Trophoblast cell (in vitro differentiated cells and primary cell): ENCODE results near the gene CIB2.
A peak's percentile ranks its signal among the peaks of the same experiment; 100 is the strongest.

Experiments
- DNase-seq, 2 donors: peaks; one replicate each; pipeline ENCODE4 v3.0.0-alpha.2; 2016
- H2AFZ ChIP-seq: 2 replicates; pipeline ENCODE4 v1.6.1; 2013; ENCODE audit warnings: low read length, moderate library complexity, mild to moderate bottlenecking; ENCODE audit not compliant: insufficient read depth, poor library complexity
- H2AK5ac ChIP-seq: 2 replicates; pipeline ENCODE4 v1.6.1; 2013; ENCODE audit warnings: mild to moderate bottlenecking, low read length
- H2BK120ac ChIP-seq: 2 replicates; pipeline ENCODE4 v1.6.1; 2013; ENCODE audit warnings: low read length, mild to moderate bottlenecking, moderate library complexity; ENCODE audit not compliant: insufficient read depth, poor library complexity
- H2BK12ac ChIP-seq: 2 replicates; pipeline ENCODE4 v1.6.1; 2013; ENCODE audit warnings: mild to moderate bottlenecking, low read length, moderate library complexity
- H2BK5ac ChIP-seq: 2 replicates; pipeline ENCODE4 v1.6.1; 2013; ENCODE audit warnings: low read length, low read depth, moderate library complexity, mild to moderate bottlenecking; ENCODE audit not compliant: poor library complexity
- H3K14ac ChIP-seq: 2 replicates; pipeline ENCODE4 v1.6.1; 2013; ENCODE audit warnings: mild to moderate bottlenecking, low read length
- H3K18ac ChIP-seq: 2 replicates; pipeline ENCODE4 v1.6.1; 2013; ENCODE audit warnings: mild to moderate bottlenecking, low read length
- H3K23ac ChIP-seq: 2 replicates; pipeline ENCODE4 v1.6.1; 2013; ENCODE audit warnings: low read length
- H3K27ac ChIP-seq: 2 replicates; pipeline ENCODE4 v1.5.1; 2013; ENCODE audit warnings: low read depth, mild to moderate bottlenecking, inconsistent platforms, low read length, moderate library complexity
- H3K27me3 ChIP-seq: 2 replicates; pipeline ENCODE4 v1.6.1; 2013; ENCODE audit warnings: inconsistent platforms, mild to moderate bottlenecking, low read length, moderate library complexity; ENCODE audit not compliant: insufficient read depth
- H3K36me3 ChIP-seq, 2 experiments: 1 replicate in 1 of 2; 2 replicates in 1 of 2; pipeline ENCODE4 v1.6.1; 2013; ENCODE audit warnings: low read length in 2 of 2, mild to moderate bottlenecking in 2 of 2, moderate library complexity in 1 of 2; ENCODE audit not compliant: insufficient read depth in 2 of 2, control insufficient read depth in 1 of 2
- H3K4ac ChIP-seq: 2 replicates; pipeline ENCODE4 v1.6.1; 2013; ENCODE audit warnings: low read depth, mild to moderate bottlenecking, low read length, moderate library complexity
- H3K4me1 ChIP-seq, 2 experiments: 1 replicate in 1 of 2; 2 replicates in 1 of 2; pipeline ENCODE4 v1.6.1; 2013; ENCODE audit warnings: low read length in 2 of 2, mild to moderate bottlenecking in 2 of 2, moderate library complexity in 1 of 2; ENCODE audit not compliant: insufficient read depth in 2 of 2, control insufficient read depth in 1 of 2
- H3K4me2 ChIP-seq: 2 replicates; pipeline ENCODE4 v1.6.1; 2013; ENCODE audit warnings: inconsistent platforms, mild to moderate bottlenecking, low read length, moderate library complexity
- H3K4me3 ChIP-seq: 2 replicates; pipeline ENCODE4 v1.5.1; 2013; ENCODE audit warnings: mild to moderate bottlenecking, low read depth, low read length, inconsistent platforms
- H3K79me1 ChIP-seq: one replicate; pipeline ENCODE4 v1.6.1; 2013; ENCODE audit warnings: low read length
- H3K79me2 ChIP-seq: 2 replicates; pipeline ENCODE4 v1.6.1; 2013; ENCODE audit warnings: low read length, mild to moderate bottlenecking; ENCODE audit not compliant: control insufficient read depth, insufficient read depth, poor library complexity
- H3K9ac ChIP-seq: 2 replicates; pipeline ENCODE4 v1.6.1; 2013; ENCODE audit warnings: mild to moderate bottlenecking, low read length
- H3K9me3 ChIP-seq: 2 replicates; pipeline ENCODE4 v1.6.1; 2013; ENCODE audit warnings: low read depth, mild to moderate bottlenecking, control low read depth, inconsistent platforms, low read length; ENCODE audit not compliant: insufficient read depth
- H4K12ac ChIP-seq: 2 replicates; pipeline ENCODE4 v1.6.1; 2013; ENCODE audit warnings: low read depth, mild to moderate bottlenecking, low read length, moderate library complexity
- H4K8ac ChIP-seq: 2 replicates; pipeline ENCODE4 v1.6.1; 2013; ENCODE audit warnings: low read depth, mild to moderate bottlenecking, low read length, moderate library complexity
- H4K91ac ChIP-seq: one replicate; pipeline ENCODE4 v1.6.1; 2013; ENCODE audit warnings: low read depth, mild to moderate bottlenecking, low read length, moderate library complexity
- WGBS: extraction: QIAGEN DNeasy Blood & Tissue Kit; methylation state at CpG from one replicate; pipeline ENCODE4 v1.1.7; 2013; ENCODE audit warnings: missing lambda C conversion rate; ENCODE audit not compliant: insufficient read length, insufficient coverage; ENCODE audit errors: extremely low coverage; 5-methylcytosine and 5-hydroxymethylcytosine counted together

CIB2 gene

GRCh38 chr15:78107471-78107870, 23.8 kb downstream of the CIB2 start:
- no peak overlapping the region for H2BK12ac ChIP-seq
- H3K79me2 ChIP-seq = peaks cover 6% of the 10 kb centered on the region
- no peak overlapping the region for H3K9ac ChIP-seq
- H2BK120ac ChIP-seq = no peak overlapping the region
- H3K4me3 ChIP-seq = no peak overlapping the region
- H4K8ac ChIP-seq = no peak overlapping the region
- no peak overlapping the region for H4K12ac ChIP-seq
- no peak overlapping the region for H3K27ac ChIP-seq
- H3K27me3 ChIP-seq = no peaks in the 10 kb centered on the region
- no peak overlapping the region for H3K23ac ChIP-seq
- H3K4me1 ChIP-seq = peaks cover 17 to 19% of the 10 kb centered on the region in 2 experiments
- H2AK5ac ChIP-seq = no peak overlapping the region
- no CpG with 5 or more reads among the region's 8 CpGs for WGBS
- H2BK5ac ChIP-seq = no peak overlapping the region
- peaks cover 14% of the 10 kb centered on the region for H3K79me1 ChIP-seq
- no peak overlapping the region for H3K4ac ChIP-seq
- no peak overlapping the region for H3K14ac ChIP-seq
- H3K36me3 ChIP-seq = no peaks in the 10 kb centered on the region
- no peak overlapping the region for H3K18ac ChIP-seq
- H3K4me2 ChIP-seq = no peak overlapping the region
- H3K9me3 ChIP-seq = no peaks in the 10 kb centered on the region
- no peak for DNase-seq
- no peak overlapping the region for H4K91ac ChIP-seq
- no peak overlapping the region for H2AFZ ChIP-seq

DNA sequence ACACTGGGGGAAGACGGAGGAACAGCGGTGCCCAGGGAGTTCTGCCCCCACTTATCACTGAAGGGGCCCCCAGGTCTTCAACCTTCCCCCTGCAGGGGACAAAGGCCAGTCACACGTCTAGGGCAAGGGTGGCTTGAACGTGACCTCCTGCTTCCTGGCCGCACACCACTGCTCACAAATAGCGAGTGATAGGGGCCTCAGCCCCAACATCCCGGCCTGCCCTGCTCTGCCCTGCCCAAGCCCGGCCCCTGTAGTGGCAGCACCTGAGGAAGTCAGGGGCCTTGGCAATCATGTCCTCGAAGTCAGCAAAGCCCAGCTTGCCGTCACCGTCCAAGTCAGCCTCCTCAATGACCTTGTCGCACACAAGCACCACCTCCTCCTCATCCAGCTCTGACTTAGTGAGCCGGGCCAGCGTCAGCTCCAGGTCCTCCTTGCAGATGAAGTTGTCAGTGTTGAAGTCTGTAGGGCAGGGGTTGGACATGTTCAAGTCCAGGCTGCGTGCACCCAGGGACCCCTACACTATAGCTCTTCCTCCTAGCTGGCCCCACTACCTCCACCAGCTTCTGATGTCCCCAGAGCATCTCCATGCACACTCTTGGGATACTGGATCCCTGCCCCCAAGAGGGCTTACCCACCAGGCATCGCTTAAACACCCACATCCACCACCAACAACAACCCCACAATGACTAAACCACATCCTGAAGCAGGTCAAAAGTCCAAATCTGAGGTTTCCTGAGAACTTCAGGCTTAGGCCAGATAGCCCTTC, 25.6 kb downstream of the CIB2 start:
- Histone ChIP-seq H2BK5ac (no peak overlapping the region), H2BK12ac (no peak overlapping the region), H3K23ac (no peak overlapping the region), H4K91ac (no peak overlapping the region), H3K27me3 (no peaks in the 10 kb centered on the region), H3K36me3 (no peaks in the 10 kb centered on the region), H3K9me3 (no peaks in the 10 kb centered on the region), H3K79me2 (peaks cover 9% of the 10 kb centered on the region), H4K12ac (no peak overlapping the region), H3K9ac (no peak overlapping the region), H2BK120ac (no peak overlapping the region), H3K4me1 (peaks cover 32 to 34% of the 10 kb centered on the region in 2 experiments), H3K79me1 (peaks cover 27% of the 10 kb centered on the region), H3K4me2 (no peak overlapping the region), H2AFZ (no peak overlapping the region), H2AK5ac (no peak overlapping the region), H3K18ac (no peak overlapping the region), H3K4ac (no peak overlapping the region), H3K27ac (no peak overlapping the region), H3K4me3 (no peak overlapping the region), H4K8ac (no peak overlapping the region), H3K14ac (no peak overlapping the region)
- DNase-seq = no peak
- no CpG with 5 or more reads among the region's 16 CpGs for WGBS

DNA sequence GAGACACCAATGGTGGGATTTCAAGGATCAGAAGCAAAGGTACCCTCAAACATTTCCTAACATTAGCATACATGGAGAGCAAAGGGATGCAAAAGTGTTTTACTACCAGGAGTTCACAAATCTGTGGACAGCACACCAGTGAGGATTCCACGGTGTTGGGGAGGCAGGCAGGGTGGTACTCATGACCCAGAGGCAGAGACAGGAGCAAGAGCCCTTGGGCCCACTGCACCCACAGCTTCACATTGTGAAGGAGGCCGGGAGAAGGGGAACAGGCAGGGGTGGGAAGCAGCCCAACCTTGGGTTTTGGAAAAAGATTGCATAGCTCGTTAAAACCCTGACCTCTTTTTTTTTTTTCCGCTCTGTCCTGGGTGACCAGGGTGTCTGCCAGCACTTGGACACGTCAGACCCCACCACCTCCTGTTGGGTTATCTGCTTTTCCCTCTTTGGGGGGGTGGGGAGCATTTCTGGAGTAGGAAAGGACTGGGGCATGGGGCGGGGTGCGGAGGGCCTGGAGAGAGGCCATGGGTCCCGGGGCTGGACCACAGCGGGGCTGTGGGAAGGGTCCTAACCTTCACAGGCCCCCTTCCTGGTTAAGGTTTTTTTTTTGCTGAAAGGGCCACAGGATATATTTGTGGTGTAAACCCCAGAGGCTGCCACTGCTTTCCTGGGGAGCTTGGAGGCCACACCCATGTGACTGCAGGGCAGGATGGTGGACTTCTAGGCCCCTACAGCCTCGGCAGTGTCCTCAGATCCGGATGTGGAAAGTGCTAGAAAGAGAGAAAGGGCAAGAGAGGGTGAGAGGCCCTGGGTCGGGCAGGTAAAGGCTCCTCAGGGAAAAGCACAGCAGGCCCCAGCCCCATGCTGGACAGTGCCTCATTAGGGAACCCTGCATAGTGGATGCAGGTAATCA, 26.4 kb downstream of the CIB2 start:
- no peak overlapping the region for H2BK120ac ChIP-seq
- H2BK12ac ChIP-seq = peak overlapping the region; percentile 29
- peaks cover 34 to 35% of the 10 kb centered on the region in 2 experiments for H3K4me1 ChIP-seq
- H3K9me3 ChIP-seq = no peaks in the 10 kb centered on the region
- no peak for DNase-seq
- peak overlapping the region; percentile 18 for H4K91ac ChIP-seq
- H3K18ac ChIP-seq = no peak overlapping the region
- H2AK5ac ChIP-seq = no peak overlapping the region
- no peak overlapping the region for H3K4ac ChIP-seq
- no peak overlapping the region for H3K27ac ChIP-seq
- no peak overlapping the region for H2BK5ac ChIP-seq
- H3K79me1 ChIP-seq = peaks cover 33% of the 10 kb centered on the region
- H3K27me3 ChIP-seq = no peaks in the 10 kb centered on the region
- H3K4me2 ChIP-seq = no peak overlapping the region
- H4K8ac ChIP-seq = no peak overlapping the region
- H3K36me3 ChIP-seq = no peaks in the 10 kb centered on the region
- H3K23ac ChIP-seq = no peak overlapping the region
- no peak overlapping the region for H3K9ac ChIP-seq
- H2AFZ ChIP-seq = no peak overlapping the region
- no peak overlapping the region for H4K12ac ChIP-seq
- H3K79me2 ChIP-seq = peaks cover 9% of the 10 kb centered on the region
- H3K14ac ChIP-seq = no peak overlapping the region
- H3K4me3 ChIP-seq = no peak overlapping the region
- no CpG with 5 or more reads among the region's 12 CpGs for WGBS

- Histone ChIP-seq H2BK12ac (peak overlapping the region; percentile 29), H2BK5ac (no peak overlapping the region), H4K12ac (no peak overlapping the region), H3K4ac (no peak overlapping the region), H3K36me3 (no peaks in the 10 kb centered on the region), H4K8ac (no peak overlapping the region), H3K79me2 (peaks cover 9% of the 10 kb centered on the region), H3K23ac (no peak overlapping the region), H4K91ac (peak overlapping the region; percentile 18), H3K27me3 (no peaks in the 10 kb centered on the region), H3K18ac (no peak overlapping the region), H2AFZ (no peak overlapping the region), H3K14ac (no peak overlapping the region), H3K4me1 (peaks cover 34 to 35% of the 10 kb centered on the region in 2 experiments), H3K4me2 (no peak overlapping the region), H3K9ac (no peak overlapping the region), H2BK120ac (no peak overlapping the region), H3K4me3 (no peak overlapping the region), H3K79me1 (peaks cover 33% of the 10 kb centered on the region), H3K27ac (no peak overlapping the region), H2AK5ac (no peak overlapping the region), H3K9me3 (no peaks in the 10 kb centered on the region)
- no CpG with 5 or more reads among the region's 4 CpGs for WGBS
- DNase-seq = peak; percentile 70 to 72
Measured at GRCh38 chr15:78104119-78104479, 27.1 kb downstream of the CIB2 start.
